ENCODE measurements around the gene GPR78. TPM values are rescaled to one million over a fixed set of nuclear protein-coding genes. Genes with fewer than 3 reads are reported as not detected.

The GPR78 gene
- total RNA-seq, 1 donor from 2014 or later, result not detected

GRCh38 chr4:8546766-8547107 lies 33.5 kb upstream of the GPR78 start:
- no peak for DNase-seq (ENCODE audit: low read depth)

GRCh38 chr4:8547108-8547911 lies 32.9 kb upstream of the GPR78 start:
- peak; percentile 44 for DNase-seq (ENCODE audit: low read depth)

GRCh38 chr4:8547912-8548730 lies 32.1 kb upstream of the GPR78 start:
- DNase-seq (ENCODE audit: low read depth), result no peak

- no peak for DNase-seq (ENCODE audit: low read depth)
Observed at GRCh38 chr4:8548731-8549351, 31.4 kb upstream of the GPR78 start.

GRCh38 chr4:8549352-8549931 lies 30.8 kb upstream of the GPR78 start:
- DNase-seq (ENCODE audit: low read depth), result no peak

- no peak for DNase-seq (ENCODE audit: low read depth)
Observed at GRCh38 chr4:8550691-8551090, 29.5 kb upstream of the GPR78 start.

- no peak for DNase-seq (ENCODE audit: low read depth)
Observed at GRCh38 chr4:8552024-8552423, 28.2 kb upstream of the GPR78 start.

- no peak for DNase-seq (ENCODE audit: low read depth)
Observed at GRCh38 chr4:8552581-8553205, 27.5 kb upstream of the GPR78 start.

GRCh38 chr4:8553216-8553615 lies 27.0 kb upstream of the GPR78 start:
- DNase-seq (ENCODE audit: low read depth), result no peak

GRCh38 chr4:8553991-8554405 lies 26.2 kb upstream of the GPR78 start:
- no peak for DNase-seq (ENCODE audit: low read depth)

- no peak for DNase-seq (ENCODE audit: low read depth)
Observed at GRCh38 chr4:8554555-8555100, 25.6 kb upstream of the GPR78 start.

- no peak for DNase-seq (ENCODE audit: low read depth)
Observed at GRCh38 chr4:8555716-8556115, 24.5 kb upstream of the GPR78 start.

GRCh38 chr4:8556341-8557150 lies 23.6 kb upstream of the GPR78 start:
- no peak for DNase-seq (ENCODE audit: low read depth)

- DNase-seq (ENCODE audit: low read depth), result no peak
Observed at GRCh38 chr4:8557151-8558076, 22.8 kb upstream of the GPR78 start.

- DNase-seq (ENCODE audit: low read depth), result no peak
Observed at GRCh38 chr4:8558080-8558960, 21.9 kb upstream of the GPR78 start.

GRCh38 chr4:8559011-8559410 lies 21.2 kb upstream of the GPR78 start:
- no peak for DNase-seq (ENCODE audit: low read depth)

GRCh38 chr4:8559524-8560264 lies 20.5 kb upstream of the GPR78 start:
- DNase-seq (ENCODE audit: low read depth), result no peak
